Measurements from ENCODE around the gene KAT5.
"Not testable (repeated sequence)": the region's sequence is repeated elsewhere in the genome, so short reads cannot be mapped to it uniquely, and the experiment has no call there.

The KAT5 gene

DNA sequence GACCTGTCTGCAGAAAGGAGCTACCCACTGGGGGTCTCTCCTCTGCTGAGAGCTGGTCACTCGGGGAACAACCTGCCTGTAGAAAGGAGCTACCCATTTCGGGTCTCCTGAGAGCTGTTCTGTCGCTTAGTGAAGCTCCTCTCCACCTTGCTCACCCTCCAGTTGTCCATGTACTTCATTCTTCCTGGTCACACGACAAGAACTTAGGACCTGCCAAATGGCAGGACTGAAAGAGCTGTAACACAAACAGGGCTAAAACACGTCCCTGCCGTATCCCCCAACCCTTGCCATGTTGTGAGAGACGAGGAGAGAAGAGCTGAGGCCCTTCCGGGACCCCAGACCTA is 32.6 kb downstream of the KAT5 start:
- DNase-seq (ENCODE audit: low read depth), result no peak

- no peak for DNase-seq (ENCODE audit: low read depth)
These were observed 33.0 kb downstream of the KAT5 start for GRCh38 chr11:65745049-65745448.

DNA sequence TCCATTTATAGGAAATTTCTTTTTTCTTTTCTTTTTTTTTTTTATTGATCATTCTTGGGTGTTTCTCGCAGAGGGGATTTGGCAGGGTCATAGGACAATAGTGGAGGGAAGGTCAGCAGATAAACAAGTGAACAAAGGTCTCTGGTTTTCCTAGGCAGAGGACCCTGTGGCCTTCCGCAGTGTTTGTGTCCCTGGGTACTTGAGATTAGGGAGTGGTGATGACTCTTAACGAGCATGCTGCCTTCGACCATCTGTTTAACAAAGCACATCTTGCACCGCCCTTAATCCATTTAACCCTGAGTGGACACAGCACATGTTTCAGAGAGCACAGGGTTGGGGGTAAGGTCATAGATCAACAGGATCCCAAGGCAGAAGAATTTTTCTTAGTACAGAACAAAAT is 50.1 kb downstream of the KAT5 start:
- not testable (repeated sequence) for DNase-seq (ENCODE audit: low read depth)

- not testable (repeated sequence) for DNase-seq (ENCODE audit: low read depth)
These were observed 50.8 kb downstream of the KAT5 start for GRCh38 chr11:65762816-65763215.

DNA sequence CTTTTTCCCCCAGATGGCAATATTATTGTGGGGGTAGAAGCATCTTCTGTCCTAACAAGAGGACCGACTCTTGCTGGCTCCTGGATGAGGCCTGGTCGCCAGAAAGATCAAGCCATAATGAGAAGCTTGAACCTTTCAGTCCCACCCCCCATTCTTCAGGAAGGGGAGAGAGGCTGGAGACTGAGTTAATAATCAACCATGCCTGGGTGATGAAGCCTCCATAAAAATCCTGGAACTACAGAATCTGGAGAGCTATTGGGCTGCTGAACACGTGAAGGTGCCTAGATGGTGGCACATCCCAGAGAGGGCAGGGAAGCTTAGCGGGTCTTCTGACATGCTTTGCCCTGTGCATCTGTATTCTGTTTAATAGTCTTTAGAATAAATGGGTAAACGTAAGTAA is 52.4 kb downstream of the KAT5 start:
- DNase-seq (ENCODE audit: low read depth), result no peak

DNA sequence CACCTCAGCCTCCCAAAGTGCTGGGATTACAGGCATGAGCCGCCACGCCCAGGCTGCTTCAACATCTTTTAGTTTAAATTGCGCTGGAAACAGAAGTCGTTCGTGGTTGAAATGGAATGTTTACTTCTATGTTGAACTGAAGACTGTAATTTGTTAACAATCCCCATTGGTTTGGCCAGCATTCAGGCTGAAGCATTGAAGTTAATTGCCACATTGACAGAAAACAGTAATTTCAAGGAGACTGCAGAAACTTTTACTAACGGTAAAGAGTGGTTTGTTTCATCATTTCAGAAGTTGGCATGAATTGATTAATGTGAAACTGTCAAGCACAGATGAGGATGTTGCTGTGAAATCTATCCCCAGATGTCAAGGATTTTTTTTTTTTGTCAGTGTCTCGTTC is 54.5 kb downstream of the KAT5 start:
- no peak for DNase-seq (ENCODE audit: low read depth)

DNA sequence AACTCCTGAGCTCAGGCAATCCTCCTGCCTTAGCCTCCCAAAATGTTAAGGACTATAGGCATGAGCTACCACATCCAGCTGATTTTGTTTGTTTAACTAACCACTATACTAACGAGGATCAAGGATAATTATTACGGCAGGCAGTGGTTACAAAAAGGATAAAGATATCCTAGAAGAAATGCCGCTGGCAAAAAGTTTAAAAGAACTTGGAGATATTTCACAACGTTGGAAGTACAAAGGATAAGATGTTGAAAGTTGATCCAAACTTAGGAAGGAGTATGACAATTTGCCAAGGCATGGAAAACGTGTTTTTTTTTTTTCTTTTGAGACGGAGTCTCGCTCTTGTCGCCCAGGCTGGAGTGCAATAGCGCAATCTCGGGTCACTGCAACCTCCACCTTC is 55.4 kb downstream of the KAT5 start:
- no peak for DNase-seq (ENCODE audit: low read depth)

DNA sequence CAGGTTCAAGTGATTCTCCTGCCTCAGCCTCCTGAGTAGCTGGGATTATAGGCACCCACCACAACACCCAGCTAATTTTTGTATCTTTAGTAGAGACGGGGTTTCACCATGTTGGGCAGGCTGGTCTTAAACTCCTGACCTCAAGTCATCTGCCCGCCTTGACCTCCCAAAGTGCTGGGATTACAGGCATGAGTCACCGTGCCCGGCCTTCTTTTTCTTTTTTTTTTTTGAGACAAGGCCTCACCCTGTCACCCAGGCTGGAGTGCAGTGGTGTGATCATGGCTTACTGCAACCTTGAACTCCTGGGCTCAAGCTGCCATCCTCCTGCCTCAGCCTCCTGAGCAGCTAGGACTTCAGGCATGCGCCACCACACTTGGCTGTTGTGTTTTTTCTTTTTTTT is 55.8 kb downstream of the KAT5 start:
- not testable (repeated sequence) for DNase-seq (ENCODE audit: low read depth)
